HepG2 (cell line): ENCODE measurements around the gene CACHD1. TPM values are rescaled to one million over a fixed set of nuclear protein-coding genes. Genes with fewer than 3 reads are reported as not detected.

Experiments
- POLR2AphosphoS2 ChIP-seq: IDR thresholded peaks from 2 replicates; pipeline ENCODE4 v1.6.1; 2011; ENCODE audit warnings: low read depth, low read length, improper control_type of control experiment
- RAD21 ChIP-seq: fragments of 450-650 bp; formaldehyde crosslinking; IDR thresholded peaks from 2 replicates; pipeline ENCODE4 v1.5.0; 2020; ENCODE audit warnings: mild to moderate bottlenecking
- ZNF33A ChIP-seq: sonication (generic); formaldehyde crosslinking; IDR thresholded peaks from 2 replicates; pipeline ENCODE4 v1.5.1; 2020; ENCODE audit warnings: missing genetic modification reagents, mild to moderate bottlenecking, moderate library complexity, borderline replicate concordance
- ZNF558 ChIP-seq: sonication (generic); formaldehyde crosslinking; IDR thresholded peaks from 2 replicates; pipeline ENCODE4 v1.9.0; 2022; ENCODE audit warnings: mild to moderate bottlenecking, missing genetic modification reagents, borderline replicate concordance
- polyA plus RNA-seq, 8 experiments: library from polyadenylated mRNA; depleted of rRNA in 3 of 8; stranded (reverse) in 7 of 8; unstranded in 1 of 8; fragments of >200 nt; fragmentation: Illumina TruSeq in 4 of 8; extraction: Trizol in 4 of 8; gene quantifications; 2 replicates each; pipeline versions ENCODE4 v1.2.1 to v1.2.3, GENCODE V29; 2011 to 2016; ENCODE audit warnings: low read depth in 4 of 8, missing spikeins in 1 of 8, mixed read lengths in 1 of 8; ENCODE audit not compliant: insufficient read depth in 1 of 8
- total RNA-seq, 5 experiments: library from RNA; depleted of rRNA; stranded (reverse); fragments of >200 nt; fragmentation: Illumina TruSeq; extraction: Trizol; gene quantifications; 2 replicates each; pipeline ENCODE4 v1.2.3, GENCODE V29; 2016; ENCODE audit warnings: low read depth in 1 of 5
- TF ChIP-seq, protein P1 (sequence below): sonication (generic); formaldehyde crosslinking; IDR thresholded peaks from one replicate; pipeline ENCODE4 v1.5.1; 2020; ENCODE audit warnings: mild to moderate bottlenecking, missing genetic modification reagents; ENCODE audit errors: not compliant biosample characterization

CACHD1 gene
- total and polyA plus RNA-seq, 2 of the 13 experiments (the other 11 are each of a cell fraction or from before 2014, with no cell fraction given): 0.11 TPM; not detected in 1

DNA sequence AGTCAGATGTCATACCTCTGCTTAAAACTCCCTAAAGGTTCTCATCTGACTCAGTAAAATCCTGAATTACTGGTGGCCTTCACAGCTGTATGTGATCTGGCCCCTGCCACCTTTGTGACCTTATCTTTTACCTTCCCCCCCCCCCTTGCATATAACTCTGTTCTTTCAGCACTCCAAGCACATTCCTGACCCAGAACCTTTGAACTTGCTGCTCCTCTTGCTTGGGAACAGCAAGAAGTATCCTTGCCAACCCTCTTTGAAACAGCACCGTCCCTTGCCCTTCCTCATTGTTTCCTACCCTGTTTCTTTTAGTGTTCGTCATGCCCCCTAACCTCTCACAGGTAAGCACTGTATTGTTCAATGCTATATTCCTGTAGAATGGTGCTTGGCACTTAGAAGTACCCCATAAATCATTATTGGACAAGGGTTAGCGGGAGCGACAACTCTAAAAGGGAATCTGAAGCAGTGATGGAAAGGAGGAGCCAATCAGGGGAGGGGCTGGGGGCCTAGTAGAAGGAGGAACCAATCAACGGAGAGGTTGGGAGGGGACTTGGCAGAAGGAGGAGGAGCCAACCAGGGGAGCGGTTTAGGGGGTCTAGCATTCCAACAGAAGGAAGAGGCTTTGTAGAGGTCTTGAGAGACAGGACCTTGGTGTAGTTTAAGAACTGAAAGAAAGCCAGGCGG, 13.9 kb downstream of the CACHD1 start (continued):
- TF ChIP-seq, protein P1, sequence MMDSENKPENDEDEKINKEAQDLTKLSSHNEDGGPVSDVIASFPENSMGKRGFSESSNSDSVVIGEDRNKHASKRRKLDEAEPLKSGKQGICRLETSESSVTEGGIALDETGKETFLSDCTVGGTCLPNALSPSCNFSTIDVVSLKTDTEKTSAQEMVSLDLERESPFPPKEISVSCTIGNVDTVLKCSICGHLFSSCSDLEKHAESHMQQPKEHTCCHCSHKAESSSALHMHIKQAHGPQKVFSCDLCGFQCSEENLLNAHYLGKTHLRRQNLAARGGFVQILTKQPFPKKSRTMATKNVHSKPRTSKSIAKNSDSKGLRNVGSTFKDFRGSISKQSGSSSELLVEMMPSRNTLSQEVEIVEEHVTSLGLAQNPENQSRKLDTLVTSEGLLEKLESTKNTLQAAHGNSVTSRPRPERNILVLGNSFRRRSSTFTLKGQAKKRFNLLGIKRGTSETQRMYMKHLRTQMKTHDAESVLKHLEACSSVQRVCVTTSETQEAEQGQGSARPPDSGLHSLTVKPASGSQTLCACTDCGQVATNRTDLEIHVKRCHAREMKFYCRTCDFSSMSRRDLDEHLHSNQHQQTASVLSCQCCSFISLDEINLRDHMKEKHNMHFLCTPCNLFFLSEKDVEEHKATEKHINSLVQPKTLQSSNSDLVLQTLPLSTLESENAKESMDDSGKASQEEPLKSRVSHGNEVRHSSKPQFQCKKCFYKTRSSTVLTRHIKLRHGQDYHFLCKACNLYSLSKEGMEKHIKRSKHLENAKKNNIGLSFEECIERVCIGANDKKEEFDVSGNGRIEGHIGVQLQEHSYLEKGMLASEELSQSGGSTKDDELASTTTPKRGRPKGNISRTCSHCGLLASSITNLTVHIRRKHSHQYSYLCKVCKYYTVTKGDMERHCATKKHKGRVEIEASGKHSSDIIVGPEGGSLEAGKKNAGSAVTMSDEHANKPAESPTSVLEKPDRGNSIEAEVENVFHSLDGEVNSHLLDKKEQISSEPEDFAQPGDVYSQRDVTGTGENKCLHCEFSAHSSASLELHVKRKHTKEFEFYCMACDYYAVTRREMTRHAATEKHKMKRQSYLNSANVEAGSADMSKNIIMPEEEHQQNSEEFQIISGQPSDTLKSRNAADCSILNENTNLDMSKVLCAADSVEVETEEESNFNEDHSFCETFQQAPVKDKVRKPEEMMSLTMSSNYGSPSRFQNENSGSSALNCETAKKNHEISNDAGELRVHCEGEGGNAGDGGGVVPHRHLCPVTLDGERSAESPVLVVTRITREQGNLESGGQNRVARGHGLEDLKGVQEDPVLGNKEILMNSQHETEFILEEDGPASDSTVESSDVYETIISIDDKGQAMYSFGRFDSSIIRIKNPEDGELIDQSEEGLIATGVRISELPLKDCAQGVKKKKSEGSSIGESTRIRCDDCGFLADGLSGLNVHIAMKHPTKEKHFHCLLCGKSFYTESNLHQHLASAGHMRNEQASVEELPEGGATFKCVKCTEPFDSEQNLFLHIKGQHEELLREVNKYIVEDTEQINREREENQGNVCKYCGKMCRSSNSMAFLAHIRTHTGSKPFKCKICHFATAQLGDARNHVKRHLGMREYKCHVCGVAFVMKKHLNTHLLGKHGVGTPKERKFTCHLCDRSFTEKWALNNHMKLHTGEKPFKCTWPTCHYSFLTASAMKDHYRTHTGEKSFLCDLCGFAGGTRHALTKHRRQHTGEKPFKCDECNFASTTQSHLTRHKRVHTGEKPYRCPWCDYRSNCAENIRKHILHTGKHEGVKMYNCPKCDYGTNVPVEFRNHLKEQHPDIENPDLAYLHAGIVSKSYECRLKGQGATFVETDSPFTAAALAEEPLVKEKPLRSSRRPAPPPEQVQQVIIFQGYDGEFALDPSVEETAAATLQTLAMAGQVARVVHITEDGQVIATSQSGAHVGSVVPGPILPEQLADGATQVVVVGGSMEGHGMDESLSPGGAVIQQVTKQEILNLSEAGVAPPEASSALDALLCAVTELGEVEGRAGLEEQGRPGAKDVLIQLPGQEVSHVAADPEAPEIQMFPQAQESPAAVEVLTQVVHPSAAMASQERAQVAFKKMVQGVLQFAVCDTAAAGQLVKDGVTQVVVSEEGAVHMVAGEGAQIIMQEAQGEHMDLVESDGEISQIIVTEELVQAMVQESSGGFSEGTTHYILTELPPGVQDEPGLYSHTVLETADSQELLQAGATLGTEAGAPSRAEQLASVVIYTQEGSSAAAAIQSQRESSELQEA (CRISPR knock-in tag): no peak
- TF ChIP-seq ZNF33A (CRISPR knock-in tag): no peak
- TF ChIP-seq RAD21 (CRISPR knock-in tag): no peak
- no peak for TF ChIP-seq POLR2AphosphoS2
- no peak for TF ChIP-seq ZNF558 (CRISPR knock-in tag)
